Prostate gland (tissue), 2 donors: ENCODE data around the gene CARD16.

Experiments used
- CTCF ChIP-seq, 4 experiments: fragments of 200-600 bp in 2 of 4; fragments of 450-650 bp in 2 of 4; sonication (generic) in 2 of 4; IDR thresholded peaks; 1 replicate in 3 of 4; 2 replicates in 1 of 4; pipeline ENCODE4 v1.5.1; 2016 to 2019; ENCODE audit warnings: antibody characterized with exemption in 4 of 4, mild to moderate bottlenecking in 2 of 4, moderate library complexity in 2 of 4
- POLR2A ChIP-seq: fragments of 450-650 bp; IDR thresholded peaks from one replicate; pipeline ENCODE4 v1.6.1; 2016; ENCODE audit warnings: antibody characterized with exemption, mild to moderate bottlenecking
- POLR2AphosphoS5 ChIP-seq: sonication (generic); formaldehyde crosslinking; IDR thresholded peaks from one replicate; pipeline ENCODE4 v1.6.1; 2017; ENCODE audit warnings: antibody characterized with exemption

- TF ChIP-seq CTCF (IDR thresholded peaks at IDR 0.05) (no peak), POLR2AphosphoS5 (no peak), POLR2A (no peak)
Observed at GRCh38 chr11:105024394-105024793, 20.7 kb downstream of the CARD16 start.
